Activated CD4-positive, alpha-beta T cell treated with anti-CD3 and anti-CD28 coated beads, Interleukin-2, amount 10 ng/mL, durations not matched to agents 7 days and 5 days (primary cell): ENCODE data around the gene PPIH. TPM values are rescaled to one million over a fixed set of nuclear protein-coding genes. Genes with fewer than 3 reads are reported as not detected.
A peak's percentile ranks its signal among the peaks of the same experiment; 100 is the strongest.
"Not testable (repeated sequence)": the region's sequence is repeated elsewhere in the genome, so short reads cannot be mapped to it uniquely, and the experiment has no call there.

Experiments used
- CTCF ChIA-PET: fragments of 350-600 bp; sonication (Branson Sonifier 250); formaldehyde crosslinking; loops from one replicate; lab custom pipeline; 2021; ENCODE audit warnings: antibody characterized with exemption; lab: Charles Lee
- POLR2A ChIA-PET: fragments of 350-600 bp; sonication (Branson Sonifier 250); formaldehyde crosslinking; loops from one replicate; lab custom pipeline; 2021; ENCODE audit warnings: antibody characterized with exemption; lab: Charles Lee
- DNase-seq: peaks from one replicate; pipeline ENCODE4 v3.0.0-alpha.2; 2020
- H3K27ac Mint-ChIP-seq: one replicate; pipeline ENCODE4 v1.8.0; 2021; ENCODE audit warnings: mild to moderate bottlenecking, moderate library complexity, mixed read lengths
- H3K27me3 Mint-ChIP-seq: one replicate; pipeline ENCODE4 v1.8.0; 2021; ENCODE audit warnings: mixed read lengths
- H3K36me3 Mint-ChIP-seq: one replicate; pipeline ENCODE4 v1.8.0; 2021; ENCODE audit warnings: low read depth, mixed read lengths
- H3K4me1 Mint-ChIP-seq: one replicate; pipeline ENCODE4 v1.8.0; 2021; ENCODE audit warnings: mixed read lengths
- H3K4me3 Mint-ChIP-seq: one replicate; pipeline ENCODE4 v1.8.0; 2021; ENCODE audit warnings: mild to moderate bottlenecking, moderate library complexity, mixed read lengths
- H3K9me3 Mint-ChIP-seq: one replicate; pipeline ENCODE4 v1.8.0; 2021; ENCODE audit warnings: mixed read lengths
- total RNA-seq, 2 experiments: library from RNA; stranded (reverse); gene quantifications; one replicate each; pipeline ENCODE4 v1.2.3, GENCODE V29; 2021

PPIH gene
- total RNA-seq, 2 experiments from 2014 or later: 109 to 116 TPM

GRCh38 chr1:42684139-42684538 is 25.9 kb downstream of the PPIH start:
- Mint-ChIP-seq H3K36me3 (peaks cover 44% of the 10 kb centered on the region), H3K27me3 (no peaks in the 10 kb centered on the region), H3K27ac (peak overlapping the region; percentile 92), H3K4me3 (peak overlapping the region; percentile 91), H3K9me3 (no peaks in the 10 kb centered on the region), H3K4me1 (peaks cover 70% of the 10 kb centered on the region)
- DNase-seq: peak; percentile 17
- ChIA-PET CTCF (interaction anchor here (0.8 to 1.1 kb wide), 2 partner anchors 18 to 27 kb away, joined by 4 read pairs; partner anchors contain the start of gene PPIH), POLR2A (interaction anchor here (0.6 kb wide), 2 partner anchors 10 to 26 kb away, joined by 3 to 4 read pairs; no protein-coding TSS in a partner anchor)

- peaks cover 45% of the 10 kb centered on the region for H3K36me3 Mint-ChIP-seq
- CTCF ChIA-PET: interaction anchor here (0.6 kb wide), 2 partner anchors 786 to 875 kb away, joined by 3 read pairs; no protein-coding TSS in a partner anchor
- H3K27me3 Mint-ChIP-seq: no peaks in the 10 kb centered on the region
Observed at GRCh38 chr1:42686418-42686817, 28.2 kb downstream of the PPIH start.

GRCh38 chr1:42689912-42690311 is 31.7 kb downstream of the PPIH start:
- DNase-seq: no peak
- no peak overlapping the region for H3K27ac Mint-ChIP-seq
- ChIA-PET CTCF (interaction anchor here (1.6 kb wide), 1 partner anchor 29 kb away, joined by 4 read pairs; no protein-coding TSS in a partner anchor), POLR2A (interaction anchor here (0.8 kb wide), 1 partner anchor 12 kb away, joined by 3 read pairs; no protein-coding TSS in a partner anchor)
- no peak overlapping the region for H3K4me3 Mint-ChIP-seq
- H3K9me3 Mint-ChIP-seq: no peaks in the 10 kb centered on the region
- peaks cover 52% of the 10 kb centered on the region for H3K36me3 Mint-ChIP-seq
- no peaks in the 10 kb centered on the region for H3K27me3 Mint-ChIP-seq
- H3K4me1 Mint-ChIP-seq: peaks cover 84% of the 10 kb centered on the region

More at GRCh38 chr1:42686418-42686817, 28.2 kb downstream of the PPIH start:
- no peak overlapping the region for H3K27ac Mint-ChIP-seq
- POLR2A ChIA-PET: no interaction called here
- no peaks in the 10 kb centered on the region for H3K9me3 Mint-ChIP-seq
- peaks cover 76% of the 10 kb centered on the region for H3K4me1 Mint-ChIP-seq
- H3K4me3 Mint-ChIP-seq: peak overlapping the region; percentile 21
- DNase-seq: no peak

- H3K9me3 Mint-ChIP-seq: no peaks in the 10 kb centered on the region
- H3K27ac Mint-ChIP-seq: peak overlapping the region; percentile 13
- H3K4me3 Mint-ChIP-seq: no peak overlapping the region
- H3K4me1 Mint-ChIP-seq: peaks cover 82% of the 10 kb centered on the region
- CTCF ChIA-PET: interaction anchor here (1.6 kb wide), 1 partner anchor 30 kb away, joined by 4 read pairs; no protein-coding TSS in a partner anchor
- POLR2A ChIA-PET: no interaction called here
- no peaks in the 10 kb centered on the region for H3K27me3 Mint-ChIP-seq
- H3K36me3 Mint-ChIP-seq: peaks cover 54% of the 10 kb centered on the region
- no peak for DNase-seq
Observed at GRCh38 chr1:42690477-42691156, 32.4 kb downstream of the PPIH start.

- Mint-ChIP-seq H3K36me3 (peaks cover 59% of the 10 kb centered on the region), H3K9me3 (no peaks in the 10 kb centered on the region), H3K27me3 (no peaks in the 10 kb centered on the region), H3K4me3 (no peak overlapping the region), H3K4me1 (peaks cover 78% of the 10 kb centered on the region), H3K27ac (no peak overlapping the region)
- ChIA-PET CTCF (interaction anchor here (1.6 kb wide), 1 partner anchor 30 kb away, joined by 4 read pairs; no protein-coding TSS in a partner anchor), POLR2A (no interaction called here)
- DNase-seq: no peak
Observed at GRCh38 chr1:42691157-42691498, 32.9 kb downstream of the PPIH start.

- no peaks in the 10 kb centered on the region for H3K9me3 Mint-ChIP-seq
- peaks cover 62% of the 10 kb centered on the region for H3K36me3 Mint-ChIP-seq
- H3K27ac Mint-ChIP-seq: peak overlapping the region; percentile 39
- peaks cover 66% of the 10 kb centered on the region for H3K4me1 Mint-ChIP-seq
- ChIA-PET CTCF (interaction anchor here (1.4 kb wide), 1 partner anchor 11 kb away, joined by 5 read pairs; the partner anchor contains the start of gene YBX1), POLR2A (no interaction called here)
- DNase-seq: no peak
- H3K27me3 Mint-ChIP-seq: no peaks in the 10 kb centered on the region
- no peak overlapping the region for H3K4me3 Mint-ChIP-seq
Observed at GRCh38 chr1:42692461-42692860, 34.2 kb downstream of the PPIH start.

GRCh38 chr1:42692911-42693310 is 34.7 kb downstream of the PPIH start:
- no peaks in the 10 kb centered on the region for H3K9me3 Mint-ChIP-seq
- H3K4me3 Mint-ChIP-seq: no peak overlapping the region
- no peak overlapping the region for H3K27ac Mint-ChIP-seq
- H3K36me3 Mint-ChIP-seq: peaks cover 62% of the 10 kb centered on the region
- peaks cover 62% of the 10 kb centered on the region for H3K4me1 Mint-ChIP-seq
- POLR2A ChIA-PET: no interaction called here
- no peaks in the 10 kb centered on the region for H3K27me3 Mint-ChIP-seq
- DNase-seq: no peak
- CTCF ChIA-PET: interaction anchor here (1.4 kb wide), 1 partner anchor 11 kb away, joined by 5 read pairs; the partner anchor contains the start of gene YBX1

- Mint-ChIP-seq H3K27ac (no peak overlapping the region), H3K4me1 (peaks cover 15% of the 10 kb centered on the region), H3K36me3 (peaks cover 90% of the 10 kb centered on the region), H3K9me3 (no peaks in the 10 kb centered on the region), H3K27me3 (no peaks in the 10 kb centered on the region), H3K4me3 (no peak overlapping the region)
- ChIA-PET CTCF (no interaction called here), POLR2A (no interaction called here)
- DNase-seq: no peak
Observed at GRCh38 chr1:42698081-42698813, 40.0 kb downstream of the PPIH start.

- Mint-ChIP-seq H3K36me3 (peaks cover 90% of the 10 kb centered on the region), H3K9me3 (no peaks in the 10 kb centered on the region), H3K4me3 (no peak overlapping the region), H3K27ac (no peak overlapping the region), H3K27me3 (no peaks in the 10 kb centered on the region), H3K4me1 (peaks cover 5% of the 10 kb centered on the region)
- no peak for DNase-seq
- ChIA-PET POLR2A (no interaction called here), CTCF (no interaction called here)
Observed at GRCh38 chr1:42700006-42700405, 41.8 kb downstream of the PPIH start.

- CTCF ChIA-PET: no interaction called here
- H3K9me3 Mint-ChIP-seq: no peaks in the 10 kb centered on the region
- POLR2A ChIA-PET: no interaction called here
- H3K4me3 Mint-ChIP-seq: no peak overlapping the region
- H3K27ac Mint-ChIP-seq: no peak overlapping the region
- DNase-seq: no peak
- H3K36me3 Mint-ChIP-seq: peaks cover 76% of the 10 kb centered on the region
- H3K4me1 Mint-ChIP-seq: no peaks in the 10 kb centered on the region
- no peaks in the 10 kb centered on the region for H3K27me3 Mint-ChIP-seq
Observed at GRCh38 chr1:42703888-42704464, 45.8 kb downstream of the PPIH start.

GRCh38 chr1:42712808-42713207 is 54.6 kb downstream of the PPIH start:
- H3K4me3 Mint-ChIP-seq, H3K27ac Mint-ChIP-seq, H3K4me1 Mint-ChIP-seq, CTCF ChIA-PET, H3K27me3 Mint-ChIP-seq, POLR2A ChIA-PET, DNase-seq: not testable (repeated sequence)
- peaks cover 26% of the 10 kb centered on the region for H3K9me3 Mint-ChIP-seq
- peaks cover 75% of the 10 kb centered on the region for H3K36me3 Mint-ChIP-seq

- H3K36me3 Mint-ChIP-seq: peaks cover 74% of the 10 kb centered on the region
- peak overlapping the region; percentile 42 for H3K27ac Mint-ChIP-seq
Observed at GRCh38 chr1:42713293-42713692, 55.1 kb downstream of the PPIH start.

More at GRCh38 chr1:42713293-42713692, 55.1 kb downstream of the PPIH start:
- ChIA-PET POLR2A (no interaction called here), CTCF (no interaction called here)
- peaks cover 26% of the 10 kb centered on the region for H3K9me3 Mint-ChIP-seq
- peaks cover 9% of the 10 kb centered on the region for H3K4me1 Mint-ChIP-seq
- H3K4me3 Mint-ChIP-seq: no peak overlapping the region
- DNase-seq: no peak
- H3K27me3 Mint-ChIP-seq: no peaks in the 10 kb centered on the region
